Effector memory CD4-positive, alpha-beta T cell (primary cell): ENCODE measurements around the gene GMPR.
"Not testable (repeated sequence)": the region's sequence is repeated elsewhere in the genome, so short reads cannot be mapped to it uniquely, and the experiment has no call there.

Experiments
- DNase-seq, 3 donors: peaks; one replicate each; pipeline ENCODE4 v3.0.0-alpha.2; 2020
- H3K27ac ChIP-seq: 2 replicates; pipeline ENCODE4 v1.7.0; 2013; ENCODE audit warnings: mild to moderate bottlenecking, low read length, moderate library complexity; ENCODE audit not compliant: insufficient read depth, poor library complexity, severe bottlenecking
- H3K27me3 ChIP-seq: replicated peaks from 2 replicates; pipeline ENCODE4 v1.7.0; 2013; ENCODE audit warnings: mild to moderate bottlenecking, low read length; ENCODE audit not compliant: insufficient read depth, control insufficient read depth, poor library complexity, severe bottlenecking
- H3K36me3 ChIP-seq: 2 replicates; pipeline ENCODE4 v1.7.0; 2013; ENCODE audit warnings: mild to moderate bottlenecking, low read length, moderate library complexity; ENCODE audit not compliant: control insufficient read depth, insufficient read depth
- H3K4me1 ChIP-seq: 2 replicates; pipeline ENCODE4 v1.7.0; 2013; ENCODE audit warnings: low read length, mild to moderate bottlenecking; ENCODE audit not compliant: control insufficient read depth, insufficient read depth, poor library complexity, severe bottlenecking
- H3K4me3 ChIP-seq: 2 replicates; pipeline ENCODE4 v1.7.0; 2013; ENCODE audit warnings: low read length, low read depth, mild to moderate bottlenecking; ENCODE audit not compliant: insufficient read depth, poor library complexity, severe bottlenecking
- H3K9me3 ChIP-seq: 2 replicates; pipeline ENCODE4 v1.7.0; 2013; ENCODE audit warnings: mild to moderate bottlenecking, low read length, moderate library complexity; ENCODE audit not compliant: control insufficient read depth

GMPR gene

GRCh38 chr6:16258709-16259075 lies 20.3 kb downstream of the GMPR start:
- DNase-seq = no peak
- Histone ChIP-seq H3K27ac (no peak overlapping the region), H3K27me3 (no peaks in the 10 kb centered on the region), H3K36me3 (no peaks in the 10 kb centered on the region), H3K9me3 (no peaks in the 10 kb centered on the region), H3K4me1 (no peaks in the 10 kb centered on the region), H3K4me3 (no peak overlapping the region)

- H3K27ac ChIP-seq, H3K4me3 ChIP-seq, H3K27me3 ChIP-seq, DNase-seq, H3K4me1 ChIP-seq, H3K36me3 ChIP-seq, H3K9me3 ChIP-seq: not testable (repeated sequence)
These were observed 21.2 kb downstream of the GMPR start for GRCh38 chr6:16259604-16260003.

GRCh38 chr6:16260602-16261001 lies 22.2 kb downstream of the GMPR start:
- not testable (repeated sequence) for H3K4me1 ChIP-seq, H3K36me3 ChIP-seq, H3K9me3 ChIP-seq, H3K27ac ChIP-seq, H3K4me3 ChIP-seq, DNase-seq, H3K27me3 ChIP-seq

GRCh38 chr6:16262773-16263172 lies 24.4 kb downstream of the GMPR start:
- not testable (repeated sequence) for H3K9me3 ChIP-seq, H3K4me1 ChIP-seq, H3K27ac ChIP-seq, H3K4me3 ChIP-seq, H3K27me3 ChIP-seq, DNase-seq, H3K36me3 ChIP-seq

GRCh38 chr6:16263464-16264099 lies 25.2 kb downstream of the GMPR start:
- not testable (repeated sequence) for H3K4me3 ChIP-seq, H3K36me3 ChIP-seq, DNase-seq, H3K27ac ChIP-seq, H3K27me3 ChIP-seq, H3K9me3 ChIP-seq, H3K4me1 ChIP-seq

GRCh38 chr6:16264785-16265184 lies 26.4 kb downstream of the GMPR start:
- DNase-seq = no peak
- H3K27ac ChIP-seq = no peak overlapping the region
- H3K4me1 ChIP-seq = no peaks in the 10 kb centered on the region
- H3K4me3 ChIP-seq = no peak overlapping the region
- no peaks in the 10 kb centered on the region for H3K27me3 ChIP-seq
- no peaks in the 10 kb centered on the region for H3K9me3 ChIP-seq
- no peaks in the 10 kb centered on the region for H3K36me3 ChIP-seq

GRCh38 chr6:16265351-16266341 lies 27.3 kb downstream of the GMPR start:
- Histone ChIP-seq H3K27ac (no peak overlapping the region), H3K36me3 (no peaks in the 10 kb centered on the region), H3K27me3 (no peaks in the 10 kb centered on the region), H3K4me3 (no peak overlapping the region), H3K4me1 (no peaks in the 10 kb centered on the region), H3K9me3 (no peaks in the 10 kb centered on the region)
- DNase-seq = no peak

- DNase-seq = no peak
- H3K4me1 ChIP-seq = no peaks in the 10 kb centered on the region
- H3K9me3 ChIP-seq = no peaks in the 10 kb centered on the region
- no peaks in the 10 kb centered on the region for H3K27me3 ChIP-seq
- no peaks in the 10 kb centered on the region for H3K36me3 ChIP-seq
- no peak overlapping the region for H3K27ac ChIP-seq
- H3K4me3 ChIP-seq = no peak overlapping the region
These were observed 29.3 kb downstream of the GMPR start for GRCh38 chr6:16267428-16268263.

GRCh38 chr6:16269442-16270070 lies 31.2 kb downstream of the GMPR start:
- not testable (repeated sequence) for H3K27ac ChIP-seq

More at GRCh38 chr6:16269442-16270070, 31.2 kb downstream of the GMPR start:
- not testable (repeated sequence) for H3K27me3 ChIP-seq, H3K4me3 ChIP-seq, H3K36me3 ChIP-seq, H3K9me3 ChIP-seq, DNase-seq, H3K4me1 ChIP-seq
